HG03378 (cell line): ENCODE results near the gene MYBBP1A.

ENCODE experiments used
- ATAC-seq: cut with Tn5 transposase; IDR thresholded peaks from one replicate; pipeline ENCODE4 v1.9.1; 2021; ENCODE audit warnings: mild to moderate bottlenecking, moderate library complexity; ENCODE audit not compliant: unreplicated experiment

MYBBP1A gene

GRCh38 chr17:4539025-4539424, 16.2 kb downstream of the MYBBP1A start:
- ATAC-seq, result no peak

- no peak for ATAC-seq
Measured at GRCh38 chr17:4538236-4539002, 16.8 kb downstream of the MYBBP1A start.

GRCh38 chr17:4537451-4538235, 17.5 kb downstream of the MYBBP1A start:
- no peak for ATAC-seq

GRCh38 chr17:4536742-4537411, 18.3 kb downstream of the MYBBP1A start:
- no peak for ATAC-seq

GRCh38 chr17:4536259-4536741, 18.9 kb downstream of the MYBBP1A start:
- no peak for ATAC-seq

GRCh38 chr17:4535667-4536258, 19.4 kb downstream of the MYBBP1A start:
- no peak for ATAC-seq

- no peak for ATAC-seq
Measured at GRCh38 chr17:4534928-4535666, 20.1 kb downstream of the MYBBP1A start.

GRCh38 chr17:4534515-4534914, 20.7 kb downstream of the MYBBP1A start:
- no peak for ATAC-seq

GRCh38 chr17:4533523-4534504, 21.4 kb downstream of the MYBBP1A start:
- ATAC-seq, result no peak

- ATAC-seq, result no peak
Measured at GRCh38 chr17:4532860-4533522, 22.2 kb downstream of the MYBBP1A start.

GRCh38 chr17:4531988-4532736, 23.0 kb downstream of the MYBBP1A start:
- no peak for ATAC-seq

- ATAC-seq, result no peak
Measured at GRCh38 chr17:4530799-4531730, 24.1 kb downstream of the MYBBP1A start.

GRCh38 chr17:4529533-4530152, 25.5 kb downstream of the MYBBP1A start:
- ATAC-seq, result no peak

- ATAC-seq, result no peak
Measured at GRCh38 chr17:4527566-4528125, 27.5 kb downstream of the MYBBP1A start.

- no peak for ATAC-seq
Measured at GRCh38 chr17:4527134-4527533, 28.1 kb downstream of the MYBBP1A start.
